Transverse colon (tissue), 4 donors: ENCODE data around the gene TNXB. TPM values are rescaled to one million over a fixed set of nuclear protein-coding genes. Genes with fewer than 3 reads are reported as not detected.

Experiments
- DNase-seq: peaks from one replicate; pipeline ENCODE4 v3.0.0-alpha.2; 2019
- H3K27ac ChIP-seq, 4 donors: fragments of 200-600 bp; sonication (generic); 2 replicates each; pipeline ENCODE4 v1.5.1; 2016 to 2018; ENCODE audit warnings: inconsistent platforms in 4 of 4
- H3K27me3 ChIP-seq: fragments of 200-600 bp; sonication (generic); 2 replicates; pipeline ENCODE4 v1.5.1; 2017; ENCODE audit warnings: inconsistent platforms
- H3K36me3 ChIP-seq, 4 donors: fragments of 200-600 bp; sonication (generic); 2 replicates each; pipeline ENCODE4 v1.5.1; 2017 to 2019; ENCODE audit warnings: inconsistent platforms in 4 of 4
- H3K4me1 ChIP-seq, 4 donors: fragments of 200-600 bp; sonication (generic); 2 replicates each; pipeline ENCODE4 v1.5.1; 2017 to 2020; ENCODE audit warnings: inconsistent platforms in 4 of 4
- H3K4me3 ChIP-seq, 4 donors: fragments of 200-600 bp; sonication (generic); 1 replicate in 1 of 4; 2 replicates in 3 of 4; pipeline versions ENCODE4 v1.5.1 to v1.6.1; 2017 to 2019; ENCODE audit warnings: inconsistent platforms in 4 of 4
- H3K9me3 ChIP-seq, 2 donors: fragments of 200-600 bp; sonication (generic); 2 replicates each; pipeline ENCODE4 v1.5.1; 2017 to 2019; ENCODE audit warnings: inconsistent platforms in 2 of 2
- EP300 ChIP-seq: sonication (generic); formaldehyde crosslinking; IDR thresholded peaks from one replicate; pipeline ENCODE4 v1.6.1; 2017; ENCODE audit warnings: antibody characterized with exemption, low read depth
- POLR2A ChIP-seq: fragments of 450-650 bp; IDR thresholded peaks from one replicate; pipeline ENCODE4 v1.6.1; 2016; ENCODE audit warnings: antibody characterized with exemption, mild to moderate bottlenecking, moderate library complexity
- POLR2AphosphoS5 ChIP-seq, 3 donors: sonication (generic); formaldehyde crosslinking; IDR thresholded peaks; one replicate each; pipeline ENCODE4 v1.6.1; 2016; ENCODE audit warnings: antibody characterized with exemption in 3 of 3
- WGBS, 2 donors: methylation state at CpG; one replicate each; pipeline ENCODE4 v1.1.5; 2018; ENCODE audit warnings: low coverage in 1 of 2; 5-methylcytosine and 5-hydroxymethylcytosine counted together
- in situ Hi-C, 4 donors: fragments of 200-750 bp; cut with MboI; loops; one replicate each; pipeline versions ENCODE4 v1.15.0 to v1.15.1; 2017; ENCODE audit warnings: low sequenced_read_pairs in 3 of 4, low pct_ligation_motif_present in 1 of 4, low pct_unique_long_range_greater_than_20kb in 1 of 4
- intact Hi-C: fragments of 100-400 bp; cut with DNase I; formaldehyde crosslinking; loops from one replicate; pipeline ENCODE4 v1.15.1; 2023; ENCODE audit warnings: low total_unique reads
- total RNA-seq, 4 donors: library from RNA; depleted of rRNA; stranded (reverse); fragments of >200 nt; gene quantifications; one replicate each; pipeline ENCODE4 v1.1.0, GENCODE V29; 2016
- TF ChIP-seq, protein P1 (sequence below), 5 experiments: fragments of 200-600 bp in 3 of 5; fragments of 450-650 bp in 2 of 5; sonication (generic) in 3 of 5; IDR thresholded peaks; 1 replicate in 2 of 5; 2 replicates in 3 of 5; pipeline ENCODE4 v1.5.1; 2016 to 2017; ENCODE audit warnings: antibody characterized with exemption in 5 of 5, inconsistent platforms in 3 of 5, mild to moderate bottlenecking in 2 of 5, moderate library complexity in 1 of 5

Gene TNXB
- total RNA-seq, 4 donors from 2014 or later: 47.7 to 205 (median 66.2) TPM

DNA sequence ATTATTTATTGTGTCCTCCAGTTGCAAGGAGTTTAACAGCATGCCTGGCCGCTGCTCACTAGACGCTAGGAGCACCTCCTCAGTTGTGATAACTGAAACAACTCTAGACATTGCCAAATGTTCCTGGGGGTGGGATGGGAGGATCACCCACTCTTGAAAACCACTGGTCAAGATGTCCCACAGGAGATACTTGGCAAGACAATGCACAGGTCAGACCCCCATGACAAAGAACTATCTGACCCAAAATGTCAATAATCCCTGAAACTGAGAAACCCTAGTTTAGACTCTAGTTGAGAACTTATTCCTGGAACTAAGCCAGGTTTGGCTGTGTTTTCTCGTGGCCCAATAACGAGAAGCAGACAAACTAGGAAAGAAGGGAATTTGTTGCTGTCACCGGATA, 30.5 kb upstream of the TNXB start:
- DNase-seq: no peak
- no peaks in the 10 kb centered on the region for H3K9me3 ChIP-seq
- no peaks in the 10 kb centered on the region for H3K27me3 ChIP-seq
- H3K4me3 ChIP-seq: no peak overlapping the region
- WGBS, 2 donors: 33 to 78% methylated on average over 3 to 5 of the region's 5 CpGs
- in situ Hi-C loops: no loop called here
- H3K36me3 ChIP-seq: no peaks in the 10 kb centered on the region
- H3K27ac ChIP-seq: no peak overlapping the region
- peaks cover 0 to 17% (median 4%) of the 10 kb centered on the region in 4 donors for H3K4me1 ChIP-seq
- TF ChIP-seq, protein P1, sequence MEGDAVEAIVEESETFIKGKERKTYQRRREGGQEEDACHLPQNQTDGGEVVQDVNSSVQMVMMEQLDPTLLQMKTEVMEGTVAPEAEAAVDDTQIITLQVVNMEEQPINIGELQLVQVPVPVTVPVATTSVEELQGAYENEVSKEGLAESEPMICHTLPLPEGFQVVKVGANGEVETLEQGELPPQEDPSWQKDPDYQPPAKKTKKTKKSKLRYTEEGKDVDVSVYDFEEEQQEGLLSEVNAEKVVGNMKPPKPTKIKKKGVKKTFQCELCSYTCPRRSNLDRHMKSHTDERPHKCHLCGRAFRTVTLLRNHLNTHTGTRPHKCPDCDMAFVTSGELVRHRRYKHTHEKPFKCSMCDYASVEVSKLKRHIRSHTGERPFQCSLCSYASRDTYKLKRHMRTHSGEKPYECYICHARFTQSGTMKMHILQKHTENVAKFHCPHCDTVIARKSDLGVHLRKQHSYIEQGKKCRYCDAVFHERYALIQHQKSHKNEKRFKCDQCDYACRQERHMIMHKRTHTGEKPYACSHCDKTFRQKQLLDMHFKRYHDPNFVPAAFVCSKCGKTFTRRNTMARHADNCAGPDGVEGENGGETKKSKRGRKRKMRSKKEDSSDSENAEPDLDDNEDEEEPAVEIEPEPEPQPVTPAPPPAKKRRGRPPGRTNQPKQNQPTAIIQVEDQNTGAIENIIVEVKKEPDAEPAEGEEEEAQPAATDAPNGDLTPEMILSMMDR (IDR thresholded peaks at IDR 0.05): no peak
- TF ChIP-seq POLR2AphosphoS5 (IDR thresholded peaks at IDR 0.05): no peak
- TF ChIP-seq POLR2A: no peak
- TF ChIP-seq EP300: no peak
- intact Hi-C loops: no loop called here

DNA sequence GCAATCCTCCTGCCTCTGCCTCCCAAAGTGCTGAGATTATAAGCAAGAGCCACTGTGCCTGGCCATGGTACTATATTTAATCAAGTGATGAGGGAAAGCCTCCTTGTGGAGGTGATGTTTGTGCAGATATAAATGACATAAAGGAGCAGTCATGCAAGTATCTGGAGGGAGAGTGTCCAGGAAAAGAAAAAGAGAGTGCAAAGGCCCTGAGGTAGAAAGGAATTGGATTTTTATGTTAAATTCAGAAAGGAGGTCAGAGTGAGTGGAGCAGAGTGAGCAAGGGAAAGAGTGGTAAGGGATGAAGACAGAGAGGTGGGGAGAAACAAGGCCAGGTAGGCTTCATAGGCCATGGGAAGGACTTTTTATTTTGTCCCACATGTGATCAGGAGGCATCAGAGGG, 28.3 kb upstream of the TNXB start:
- no peak overlapping the region for H3K27ac ChIP-seq
- H3K9me3 ChIP-seq: no peaks in the 10 kb centered on the region
- TF ChIP-seq POLR2A (no peak), EP300 (no peak), POLR2AphosphoS5 (IDR thresholded peaks at IDR 0.05) (no peak)
- TF ChIP-seq, protein P1 (IDR thresholded peaks at IDR 0.05): no peak
- no peaks in the 10 kb centered on the region for H3K27me3 ChIP-seq
- no peak overlapping the region for H3K4me3 ChIP-seq
- in situ Hi-C loops (no loop called here), intact Hi-C loops (no loop called here)
- H3K4me1 ChIP-seq: peaks cover 0 to 10% (median 0%) of the 10 kb centered on the region in 4 donors
- no peaks in the 10 kb centered on the region for H3K36me3 ChIP-seq
- DNase-seq: no peak

DNA sequence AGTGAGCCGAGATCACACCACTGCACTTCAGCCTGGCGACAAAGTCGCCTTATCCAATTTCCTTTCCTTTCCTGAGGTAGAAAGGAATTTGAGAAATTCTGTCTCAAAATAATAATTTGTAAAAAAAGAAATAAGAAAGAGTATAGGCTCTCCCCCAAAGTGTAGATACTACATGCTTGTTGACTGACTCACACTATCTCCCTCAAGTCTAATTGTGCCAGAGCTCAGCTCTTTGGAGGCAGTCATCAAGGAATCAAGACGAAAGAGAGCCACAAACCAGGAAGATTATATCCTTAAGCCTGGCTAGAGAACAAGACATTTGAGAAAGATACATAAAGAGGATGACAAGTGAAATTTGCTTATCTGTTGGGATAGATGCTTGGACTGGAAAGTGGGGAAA, 24.6 kb upstream of the TNXB start:
- Histone ChIP-seq H3K4me3 (no peak overlapping the region), H3K4me1 (peaks cover 8 to 13% (median 9%) of the 10 kb centered on the region in 4 donors), H3K27ac (no peak overlapping the region), H3K9me3 (no peaks in the 10 kb centered on the region), H3K36me3 (no peaks in the 10 kb centered on the region), H3K27me3 (no peaks in the 10 kb centered on the region)
- no peak for DNase-seq
- WGBS, 2 donors: 83% methylated on average over 4 of the region's 4 CpGs
- in situ Hi-C loops: no loop called here
- intact Hi-C loops: no loop called here
- TF ChIP-seq, protein P1 (IDR thresholded peaks at IDR 0.05): no peak
- no peak for TF ChIP-seq EP300
- no peak for TF ChIP-seq POLR2A
- TF ChIP-seq POLR2AphosphoS5 (IDR thresholded peaks at IDR 0.05): no peak

DNA sequence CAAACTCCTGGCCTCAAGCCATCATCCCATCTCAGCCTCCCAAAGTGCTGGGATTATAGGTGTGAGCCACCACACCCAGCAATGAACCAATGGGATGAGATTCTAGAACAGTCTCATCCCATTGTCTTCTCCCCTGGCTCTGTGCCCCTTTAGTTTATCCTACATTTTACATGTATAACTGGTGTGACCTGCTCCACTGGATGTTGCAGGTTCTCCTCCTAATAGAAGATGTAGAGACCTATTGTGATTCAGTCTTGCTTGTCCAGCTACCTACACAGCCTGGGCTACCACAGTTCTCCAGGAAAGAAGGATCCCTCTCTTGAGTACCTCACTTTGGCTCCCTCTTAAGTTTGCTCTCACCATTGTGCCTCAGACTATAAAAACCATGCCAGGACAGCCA, 23.0 kb upstream of the TNXB start:
- no peak for TF ChIP-seq POLR2A
- TF ChIP-seq, protein P1 (IDR thresholded peaks at IDR 0.05): no peak
- TF ChIP-seq EP300: no peak
- TF ChIP-seq POLR2AphosphoS5 (IDR thresholded peaks at IDR 0.05): no peak
- Histone ChIP-seq H3K27ac (no peak overlapping the region), H3K4me3 (no peak overlapping the region), H3K36me3 (no peaks in the 10 kb centered on the region), H3K4me1 (peaks cover 16 to 22% (median 19%) of the 10 kb centered on the region in 4 donors), H3K9me3 (no peaks in the 10 kb centered on the region), H3K27me3 (no peaks in the 10 kb centered on the region)
- no peak for DNase-seq
- in situ Hi-C loops (no loop called here), intact Hi-C loops (no loop called here)
